ENCODE results near the gene NLRX1. TPM values are rescaled to one million over a fixed set of nuclear protein-coding genes. Genes with fewer than 3 reads are reported as not detected.

NLRX1 gene
- total RNA-seq, 1 donor from 2014 or later, result 10.2 TPM

DNA sequence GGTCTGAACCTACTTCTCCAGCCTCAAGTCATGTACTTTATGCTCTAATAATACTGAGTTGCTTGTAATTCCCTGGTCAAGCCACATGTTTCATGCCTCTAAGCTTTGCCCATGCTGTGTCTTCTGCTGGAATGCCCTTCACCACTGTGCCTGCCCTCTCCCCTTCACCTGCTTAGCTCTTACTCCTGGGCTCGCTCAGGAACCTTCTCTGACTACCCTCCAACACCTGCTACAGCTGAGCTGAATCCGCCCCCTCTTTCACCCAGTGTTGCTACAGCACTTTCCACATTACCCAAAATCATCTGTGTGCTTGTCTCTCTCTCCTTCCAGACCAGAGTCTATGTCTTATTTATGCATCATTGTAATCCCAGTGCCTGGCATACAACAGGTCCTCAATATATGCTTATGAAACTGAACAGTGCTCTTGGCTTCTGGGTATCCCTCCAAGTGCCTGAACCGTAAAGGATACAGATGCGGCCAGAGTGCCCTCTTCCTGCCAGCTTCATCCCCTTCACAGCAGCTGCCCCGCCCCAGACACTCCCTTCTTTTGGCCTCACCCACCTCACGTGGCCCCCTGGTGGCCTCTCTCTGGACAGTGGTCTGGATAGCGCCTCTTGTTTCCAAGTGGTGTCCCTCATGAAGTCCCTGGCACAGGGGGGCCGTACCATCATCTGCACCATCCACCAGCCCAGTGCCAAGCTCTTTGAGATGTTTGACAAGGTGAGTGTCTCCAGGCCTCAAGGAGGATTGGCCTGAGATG lies 12.6 kb upstream of the NLRX1 start:
- TF ChIP-seq, protein P1, sequence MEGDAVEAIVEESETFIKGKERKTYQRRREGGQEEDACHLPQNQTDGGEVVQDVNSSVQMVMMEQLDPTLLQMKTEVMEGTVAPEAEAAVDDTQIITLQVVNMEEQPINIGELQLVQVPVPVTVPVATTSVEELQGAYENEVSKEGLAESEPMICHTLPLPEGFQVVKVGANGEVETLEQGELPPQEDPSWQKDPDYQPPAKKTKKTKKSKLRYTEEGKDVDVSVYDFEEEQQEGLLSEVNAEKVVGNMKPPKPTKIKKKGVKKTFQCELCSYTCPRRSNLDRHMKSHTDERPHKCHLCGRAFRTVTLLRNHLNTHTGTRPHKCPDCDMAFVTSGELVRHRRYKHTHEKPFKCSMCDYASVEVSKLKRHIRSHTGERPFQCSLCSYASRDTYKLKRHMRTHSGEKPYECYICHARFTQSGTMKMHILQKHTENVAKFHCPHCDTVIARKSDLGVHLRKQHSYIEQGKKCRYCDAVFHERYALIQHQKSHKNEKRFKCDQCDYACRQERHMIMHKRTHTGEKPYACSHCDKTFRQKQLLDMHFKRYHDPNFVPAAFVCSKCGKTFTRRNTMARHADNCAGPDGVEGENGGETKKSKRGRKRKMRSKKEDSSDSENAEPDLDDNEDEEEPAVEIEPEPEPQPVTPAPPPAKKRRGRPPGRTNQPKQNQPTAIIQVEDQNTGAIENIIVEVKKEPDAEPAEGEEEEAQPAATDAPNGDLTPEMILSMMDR (IDR thresholded peaks at IDR 0.05), result peak; percentile 39
- no peak for TF ChIP-seq EZH2phosphoT487 (IDR thresholded peaks at IDR 0.05)
- Histone ChIP-seq H2AFZ (replicated peaks) (no peak overlapping the region), H3K9me3 (ENCODE audit: low read depth) (no peaks in the 10 kb centered on the region), H3K4me2 (no peak overlapping the region), H3F3A (ENCODE audit: low read depth) (peaks cover 6% of the 10 kb centered on the region), H3K79me2 (ENCODE audit: low read depth) (no peaks in the 10 kb centered on the region), H3K9ac (no peak overlapping the region), H4K20me1 (ENCODE audit: low read depth) (no peaks in the 10 kb centered on the region), H3K27ac (no peak overlapping the region), H3K27me3 (peaks cover 15% of the 10 kb centered on the region), H3K4me1 (no peaks in the 10 kb centered on the region), H3K36me3 (no peaks in the 10 kb centered on the region), H3K4me3 (no peak overlapping the region)
- H3K4me3 Mint-ChIP-seq, result no peak overlapping the region
- no peaks in the 10 kb centered on the region for H3K36me3 Mint-ChIP-seq
- DNase-seq (ENCODE audit: low spot score), result peak; percentile 40
- H3K9me3 Mint-ChIP-seq, result no peaks in the 10 kb centered on the region
- peaks cover 21% of the 10 kb centered on the region for H3K27me3 Mint-ChIP-seq (ENCODE audit: insufficient read depth, low read depth)
- peaks cover 3% of the 10 kb centered on the region for H3K4me1 Mint-ChIP-seq
- no peak overlapping the region for H3K27ac Mint-ChIP-seq

DNA sequence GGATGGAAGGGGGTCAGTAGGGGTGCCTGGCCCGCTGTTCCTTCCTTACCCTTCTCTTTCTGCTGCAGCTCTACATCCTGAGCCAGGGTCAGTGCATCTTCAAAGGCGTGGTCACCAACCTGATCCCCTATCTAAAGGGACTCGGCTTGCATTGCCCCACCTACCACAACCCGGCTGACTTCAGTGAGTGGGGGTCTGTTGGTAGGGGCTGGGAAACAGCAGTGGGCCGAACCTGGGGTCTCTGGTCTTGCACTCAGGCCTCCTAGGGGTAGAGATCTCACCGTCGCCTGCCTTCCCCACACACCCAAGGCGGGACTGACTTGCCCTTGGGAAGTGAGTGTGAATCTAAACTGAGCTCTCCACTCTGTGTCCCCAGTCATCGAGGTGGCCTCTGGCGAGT lies 12.0 kb upstream of the NLRX1 start:
- no peak overlapping the region for H3K4me3 Mint-ChIP-seq
- Histone ChIP-seq H3K4me3 (no peak overlapping the region), H3K4me2 (no peak overlapping the region), H3K79me2 (ENCODE audit: low read depth) (no peaks in the 10 kb centered on the region), H3K27me3 (peaks cover 9% of the 10 kb centered on the region), H3K36me3 (no peaks in the 10 kb centered on the region), H3F3A (ENCODE audit: low read depth) (peaks cover under 1% of the 10 kb centered on the region), H3K9me3 (ENCODE audit: low read depth) (no peaks in the 10 kb centered on the region), H2AFZ (replicated peaks) (no peak overlapping the region), H4K20me1 (ENCODE audit: low read depth) (no peaks in the 10 kb centered on the region), H3K9ac (no peak overlapping the region), H3K4me1 (no peaks in the 10 kb centered on the region), H3K27ac (no peak overlapping the region)
- no peak overlapping the region for H3K27ac Mint-ChIP-seq
- H3K36me3 Mint-ChIP-seq, result no peaks in the 10 kb centered on the region
- TF ChIP-seq EZH2phosphoT487 (IDR thresholded peaks at IDR 0.05) (no peak), EZH2 (IDR thresholded peaks at IDR 0.05) (no peak)
- TF ChIP-seq, protein P1 (IDR thresholded peaks at IDR 0.05), result no peak
- no peaks in the 10 kb centered on the region for H3K9me3 Mint-ChIP-seq
- peaks cover 3% of the 10 kb centered on the region for H3K4me1 Mint-ChIP-seq
- peaks cover 22% of the 10 kb centered on the region for H3K27me3 Mint-ChIP-seq (ENCODE audit: insufficient read depth, low read depth)
- no peak for DNase-seq (ENCODE audit: low spot score)

DNA sequence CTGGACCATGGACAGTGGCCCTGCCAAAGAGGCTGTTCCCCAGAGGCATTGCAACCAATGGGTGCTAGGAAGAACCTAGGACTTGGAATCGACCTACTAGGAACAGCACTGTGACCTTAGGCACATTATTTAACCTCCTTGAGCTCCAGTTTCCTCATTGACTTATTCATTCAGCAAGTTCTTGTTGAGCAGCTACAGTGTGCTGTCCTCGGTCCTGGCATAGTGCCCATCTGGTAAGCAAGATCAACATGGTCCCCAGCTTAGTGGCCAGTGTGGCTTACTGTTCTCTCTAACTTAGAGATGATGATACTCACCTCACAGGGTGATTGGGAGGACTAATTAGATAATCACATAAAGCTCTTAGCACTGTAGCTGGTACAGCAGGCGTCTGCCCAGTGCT lies 11.5 kb upstream of the NLRX1 start:
- H3K9ac ChIP-seq, result no peak overlapping the region
- no peaks in the 10 kb centered on the region for H3K36me3 ChIP-seq
- H3K27ac ChIP-seq, result no peak overlapping the region
- H2AFZ ChIP-seq (replicated peaks), result no peak overlapping the region
- no peaks in the 10 kb centered on the region for H3K36me3 Mint-ChIP-seq
- no peaks in the 10 kb centered on the region for H4K20me1 ChIP-seq (ENCODE audit: low read depth)
- H3K4me2 ChIP-seq, result no peak overlapping the region
- no peak overlapping the region for H3K27ac Mint-ChIP-seq
- H3K4me3 Mint-ChIP-seq, result no peak overlapping the region
- DNase-seq (ENCODE audit: low spot score), result no peak
- no peaks in the 10 kb centered on the region for H3K9me3 Mint-ChIP-seq
- peaks cover 3% of the 10 kb centered on the region for H3K4me1 Mint-ChIP-seq
- H3K79me2 ChIP-seq (ENCODE audit: low read depth), result no peaks in the 10 kb centered on the region
- TF ChIP-seq EZH2 (IDR thresholded peaks at IDR 0.05), result no peak
- TF ChIP-seq, protein P1 (IDR thresholded peaks at IDR 0.05), result no peak
- no peak for TF ChIP-seq EZH2phosphoT487 (IDR thresholded peaks at IDR 0.05)
- peaks cover 3% of the 10 kb centered on the region for H3K27me3 ChIP-seq
- H3F3A ChIP-seq (ENCODE audit: low read depth), result no peaks in the 10 kb centered on the region
- H3K27me3 Mint-ChIP-seq (ENCODE audit: insufficient read depth, low read depth), result peaks cover 18% of the 10 kb centered on the region
- no peak overlapping the region for H3K4me3 ChIP-seq
- H3K4me1 ChIP-seq, result no peaks in the 10 kb centered on the region
- H3K9me3 ChIP-seq (ENCODE audit: low read depth), result no peaks in the 10 kb centered on the region
